Measurements from ENCODE around the gene HDAC4.

DNA sequence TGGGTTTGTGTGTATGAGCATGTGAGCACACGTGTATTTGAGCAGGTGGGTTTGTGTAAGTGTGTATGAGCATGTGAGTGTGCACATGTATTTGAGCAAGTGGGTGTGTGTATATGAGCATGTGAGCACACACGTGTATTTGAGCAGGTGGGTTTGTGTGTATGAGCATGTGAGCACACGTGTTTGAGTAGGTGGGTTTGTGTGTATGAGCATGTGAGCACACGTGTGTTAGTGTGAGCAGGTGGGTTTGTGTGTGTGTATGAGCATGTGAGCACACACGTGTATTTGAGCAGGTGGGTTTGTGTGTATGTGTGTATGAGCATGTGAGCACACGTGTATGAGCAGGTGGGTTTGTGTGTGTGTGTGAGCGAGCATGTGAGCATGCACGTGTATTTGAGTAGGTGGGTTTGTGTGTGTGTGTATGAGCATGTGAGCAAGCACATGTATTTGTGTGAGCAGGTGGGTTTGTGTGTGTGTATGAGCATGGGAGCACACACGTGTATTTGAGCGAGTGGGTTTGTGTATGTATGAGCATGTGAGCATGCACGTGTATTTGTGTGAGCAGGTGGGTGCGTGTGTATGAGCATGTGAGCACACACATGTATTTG is 383.2 kb downstream of the HDAC4 start:
- TF ChIP-seq, protein P1, sequence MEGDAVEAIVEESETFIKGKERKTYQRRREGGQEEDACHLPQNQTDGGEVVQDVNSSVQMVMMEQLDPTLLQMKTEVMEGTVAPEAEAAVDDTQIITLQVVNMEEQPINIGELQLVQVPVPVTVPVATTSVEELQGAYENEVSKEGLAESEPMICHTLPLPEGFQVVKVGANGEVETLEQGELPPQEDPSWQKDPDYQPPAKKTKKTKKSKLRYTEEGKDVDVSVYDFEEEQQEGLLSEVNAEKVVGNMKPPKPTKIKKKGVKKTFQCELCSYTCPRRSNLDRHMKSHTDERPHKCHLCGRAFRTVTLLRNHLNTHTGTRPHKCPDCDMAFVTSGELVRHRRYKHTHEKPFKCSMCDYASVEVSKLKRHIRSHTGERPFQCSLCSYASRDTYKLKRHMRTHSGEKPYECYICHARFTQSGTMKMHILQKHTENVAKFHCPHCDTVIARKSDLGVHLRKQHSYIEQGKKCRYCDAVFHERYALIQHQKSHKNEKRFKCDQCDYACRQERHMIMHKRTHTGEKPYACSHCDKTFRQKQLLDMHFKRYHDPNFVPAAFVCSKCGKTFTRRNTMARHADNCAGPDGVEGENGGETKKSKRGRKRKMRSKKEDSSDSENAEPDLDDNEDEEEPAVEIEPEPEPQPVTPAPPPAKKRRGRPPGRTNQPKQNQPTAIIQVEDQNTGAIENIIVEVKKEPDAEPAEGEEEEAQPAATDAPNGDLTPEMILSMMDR (IDR thresholded peaks at IDR 0.05): no peak
- TF ChIP-seq POLR2A (IDR thresholded peaks at IDR 0.05) (no peak), EP300 (IDR thresholded peaks at IDR 0.05) (no peak), POLR2AphosphoS5 (IDR thresholded peaks at IDR 0.05) (no peak)

All from stomach (tissue), 4 donors.